Bronchial epithelial cell (primary cell): ENCODE measurements around the gene FAM217B. TPM values are rescaled to one million over a fixed set of nuclear protein-coding genes. Genes with fewer than 3 reads are reported as not detected.

Experiments used
- DNase-seq: peaks from one replicate; pipeline ENCODE4 v3.0.0-alpha.2; 2010; ENCODE audit warnings: low read depth
- FAIRE-seq: peaks from 2 replicates; lab custom pipeline; 2011; peaks lifted over from hg19 to GRCh38; lab: Jason Lieb, UNC
- H3K27me3 ChIP-seq: 2 replicates; pipeline ENCODE4 v1.5.1; 2011; ENCODE audit warnings: low read length; ENCODE audit not compliant: control insufficient read depth, insufficient read depth
- H3K36me3 ChIP-seq: 2 replicates; pipeline ENCODE4 v1.5.1; 2011; ENCODE audit warnings: low read length; ENCODE audit not compliant: control insufficient read depth, insufficient read depth
- H3K4me3 ChIP-seq: 2 replicates; pipeline ENCODE4 v1.5.1; 2011; ENCODE audit warnings: mild to moderate bottlenecking, low read depth, low read length, control low read depth
- CTCF ChIP-seq: IDR thresholded peaks from 2 replicates; pipeline ENCODE4 v1.5.1; 2011; ENCODE audit warnings: mild to moderate bottlenecking, moderate library complexity, low read length, control low read depth, inconsistent platforms; ENCODE audit not compliant: insufficient read depth, severe bottlenecking
- total RNA-seq: library from RNA; depleted of rRNA; stranded (reverse); fragments of >200 nt; gene quantifications from 2 replicates; pipeline ENCODE4 v1.2.1, GENCODE V29; 2014

The FAM217B gene
- total RNA-seq, 1 donor from 2014 or later = 4.5 TPM

GRCh38 chr20:59985164-59985563 is 45.0 kb downstream of the FAM217B start:
- TF ChIP-seq CTCF = no peak
- Histone ChIP-seq H3K27me3 (no peaks in the 10 kb centered on the region), H3K36me3 (no peaks in the 10 kb centered on the region), H3K4me3 (no peak overlapping the region)
- no peak for DNase-seq
- FAIRE-seq = no peak

GRCh38 chr20:59985864-59986263 is 45.7 kb downstream of the FAM217B start:
- Histone ChIP-seq H3K27me3 (no peaks in the 10 kb centered on the region), H3K4me3 (no peak overlapping the region)
- FAIRE-seq = no peak

GRCh38 chr20:59987135-59987534 is 46.9 kb downstream of the FAM217B start:
- no peaks in the 10 kb centered on the region for H3K27me3 ChIP-seq
- no peak overlapping the region for H3K4me3 ChIP-seq
- no peaks in the 10 kb centered on the region for H3K36me3 ChIP-seq
- FAIRE-seq (no peak), DNase-seq (peak; percentile 25)
- TF ChIP-seq CTCF = no peak

More at GRCh38 chr20:59985864-59986263, 45.7 kb downstream of the FAM217B start:
- no peak for TF ChIP-seq CTCF
- H3K36me3 ChIP-seq = no peaks in the 10 kb centered on the region
- no peak for DNase-seq

- no peaks in the 10 kb centered on the region for H3K36me3 ChIP-seq
- FAIRE-seq (no peak), DNase-seq (peak; percentile 63)
- no peak overlapping the region for H3K4me3 ChIP-seq
- TF ChIP-seq CTCF = no peak
- H3K27me3 ChIP-seq = no peaks in the 10 kb centered on the region
Measured at GRCh38 chr20:59988141-59988540, 48.0 kb downstream of the FAM217B start.

- no peak for FAIRE-seq
- peak; percentile 25 for DNase-seq
- Histone ChIP-seq H3K36me3 (no peaks in the 10 kb centered on the region), H3K27me3 (no peaks in the 10 kb centered on the region), H3K4me3 (no peak overlapping the region)
- no peak for TF ChIP-seq CTCF
Measured at GRCh38 chr20:59992526-59993084, 52.4 kb downstream of the FAM217B start.
